HepG2 (cell line): ENCODE results near the gene USB1. TPM values are rescaled to one million over a fixed set of nuclear protein-coding genes. Genes with fewer than 3 reads are reported as not detected.

Experiments
- ATAC-seq: fragments of 200-7000 bp; cut with Tn5 transposase; 3 replicates; pipeline ENCODE4 v1.9.1; 2020; ENCODE audit warnings: mild to moderate bottlenecking, moderate library complexity
- BruUV-seq: library from RNA; stranded (reverse); fragments of 400-500 nt; replicated peaks from 2 replicates; lab custom pipeline; 2021; lab: Mats Ljungman, UMichigan
- CTCF ChIA-PET: fragments of 300-600 bp; formaldehyde crosslinking; extraction: SDS; loops from one replicate; lab custom pipeline; 2021; ENCODE audit warnings: low total read pairs, inconsistent platforms, low intra/inter-chr PET ratio; lab: Yijun Ruan, JAX
- POLR2A ChIA-PET: fragments of 350-600 bp; sonication (Branson Sonifier 250); formaldehyde crosslinking; loops from one replicate; lab custom pipeline; 2020; ENCODE audit warnings: antibody characterized with exemption, inconsistent platforms; lab: Yijun Ruan, JAX
- DNase-seq: peaks from one replicate; pipeline ENCODE4 v3.0.0-alpha.2; 2015; ENCODE audit warnings: low spot score
- FAIRE-seq: peaks from 3 replicates; lab custom pipeline; 2011; peaks lifted over from hg19 to GRCh38; lab: Jason Lieb, UNC
- H2AFZ ChIP-seq: one replicate; pipeline ENCODE4 v1.6.1; 2011; ENCODE audit warnings: low read length, inconsistent platforms
- H3K27ac ChIP-seq: fragments of 300-600 bp; 3 replicates; pipeline ENCODE4 v1.8.0; 2011; ENCODE audit warnings: mixed run types, mild to moderate bottlenecking, mixed read lengths, low read length, inconsistent platforms; ENCODE audit not compliant: insufficient read depth; ENCODE audit errors: extremely low read length
- H3K27me3 ChIP-seq, 2 experiments: fragments of 200-600 bp in 1 of 2; 2 replicates in 1 of 2; 3 replicates in 1 of 2; pipeline versions ENCODE4 v1.6.0 to v1.8.0; 2011; ENCODE audit warnings: low read length in 2 of 2, mild to moderate bottlenecking in 2 of 2, moderate library complexity in 2 of 2, inconsistent platforms in 1 of 2; ENCODE audit not compliant: insufficient read depth in 2 of 2, control insufficient read depth in 1 of 2
- H3K36me3 ChIP-seq, 2 experiments: fragments of 200-600 bp in 1 of 2; replicated peaks in 1 of 2; 2 replicates in 1 of 2; 3 replicates in 1 of 2; pipeline versions ENCODE4 v1.5.1 to v1.8.0; 2011; ENCODE audit warnings: low read length in 2 of 2, inconsistent platforms in 1 of 2; ENCODE audit not compliant: insufficient read depth in 2 of 2, control insufficient read depth in 1 of 2
- H3K4me1 ChIP-seq: 2 replicates; pipeline ENCODE4 v1.5.1; 2012; ENCODE audit warnings: low read length, inconsistent platforms; ENCODE audit not compliant: insufficient read depth
- H3K4me2 ChIP-seq: 2 replicates; pipeline ENCODE4 v1.6.0; 2011; ENCODE audit warnings: low read depth, low read length, inconsistent platforms
- H3K4me3 ChIP-seq, 3 experiments: fragments of 200-600 bp in 1 of 3; sonication (generic), shearing (Covaris generic) in 1 of 3; replicated peaks in 1 of 3; 2 replicates each; pipeline ENCODE4 v1.5.1; 2011 to 2016; ENCODE audit warnings: low read length in 3 of 3, inconsistent platforms in 2 of 3, low read depth in 2 of 3, mild to moderate bottlenecking in 2 of 3, control low read depth in 1 of 3, mixed read lengths in 1 of 3; ENCODE audit not compliant: insufficient read depth in 1 of 3
- H3K79me2 ChIP-seq: one replicate; pipeline ENCODE4 v1.6.1; 2011; ENCODE audit warnings: low read length, inconsistent platforms; ENCODE audit not compliant: insufficient read depth
- H3K9ac ChIP-seq: 2 replicates; pipeline ENCODE4 v1.6.0; 2011; ENCODE audit warnings: mild to moderate bottlenecking, low read depth, low read length, inconsistent platforms; ENCODE audit not compliant: insufficient read depth
- H3K9me3 ChIP-seq: 2 replicates; pipeline ENCODE4 v1.5.1; 2012; ENCODE audit warnings: mild to moderate bottlenecking, low read length
- H4K20me1 ChIP-seq: 2 replicates; pipeline ENCODE4 v1.6.0; 2011; ENCODE audit warnings: inconsistent platforms, mild to moderate bottlenecking, low read length, moderate library complexity; ENCODE audit not compliant: insufficient read depth
- ATF7-NPFF ChIP-seq: sonication (generic); formaldehyde crosslinking; IDR thresholded peaks from 2 replicates; pipeline ENCODE4 v1.8.1; 2023; ENCODE audit warnings: mild to moderate bottlenecking, low read depth, missing genetic modification reagents, moderate library complexity
- NFKB2 ChIP-seq: sonication (generic); formaldehyde crosslinking; IDR thresholded peaks from 2 replicates; pipeline ENCODE4 v1.4.0; 2020; ENCODE audit warnings: missing genetic modification reagents, borderline replicate concordance
- SIN3B ChIP-seq: fragments of 150-350 bp; IDR thresholded peaks from 2 replicates; pipeline ENCODE4 v1.6.1; 2014; ENCODE audit warnings: low read length
- STAT5B ChIP-seq: sonication (generic); formaldehyde crosslinking; IDR thresholded peaks from 2 replicates; pipeline ENCODE4 v1.4.0; 2020; ENCODE audit warnings: missing genetic modification reagents
- USF2 ChIP-seq, 2 experiments: sonication (generic) in 1 of 2; formaldehyde crosslinking in 1 of 2; IDR thresholded peaks; 2 replicates each; pipeline versions ENCODE4 v1.5.1 to v1.6.1; 2011 to 2020; ENCODE audit warnings: borderline replicate concordance in 1 of 2, low read depth in 1 of 2, low read length in 1 of 2, mild to moderate bottlenecking in 1 of 2, missing genetic modification reagents in 1 of 2, moderate library complexity in 1 of 2
- WGBS: methylation state at CpG from one replicate; pipeline ENCODE4 v1.1.6; 2017; ENCODE audit warnings: low lambda C conversion rate; 5-methylcytosine and 5-hydroxymethylcytosine counted together
- in situ Hi-C: cut with HindIII; loops from 2 replicates; pipeline ENCODE4 v1.10.0; 2017; ENCODE audit warnings: low pct_unique_long_range_greater_than_20kb; ENCODE audit not compliant: extremely low pct_ligation_motif_present
- intact Hi-C: fragments of 100-400 bp; cut with micrococcal nuclease; formaldehyde crosslinking; loops from one replicate; pipeline ENCODE4 v1.10.0; 2022; ENCODE audit not compliant: unreplicated experiment
- polyA plus RNA-seq, 8 experiments: library from polyadenylated mRNA; depleted of rRNA in 3 of 8; stranded (reverse) in 7 of 8; unstranded in 1 of 8; fragments of >200 nt; fragmentation: Illumina TruSeq in 4 of 8; extraction: Trizol in 4 of 8; gene quantifications; 2 replicates each; pipeline versions ENCODE4 v1.2.1 to v1.2.3, GENCODE V29; 2011 to 2016; ENCODE audit warnings: low read depth in 4 of 8, missing spikeins in 1 of 8, mixed read lengths in 1 of 8; ENCODE audit not compliant: insufficient read depth in 1 of 8
- total RNA-seq, 5 experiments: library from RNA; depleted of rRNA; stranded (reverse); fragments of >200 nt; fragmentation: Illumina TruSeq; extraction: Trizol; gene quantifications; 2 replicates each; pipeline ENCODE4 v1.2.3, GENCODE V29; 2016; ENCODE audit warnings: low read depth in 1 of 5

The USB1 gene
- total and polyA plus RNA-seq, 2 of the 13 experiments (the other 11 are each of a cell fraction or from before 2014, with no cell fraction given) = 16.7 to 65.4 TPM

GRCh38 chr16:58034128-58034685 lies 33.0 kb downstream of the USB1 start:
- TF ChIP-seq NFKB2 = no peak
- Histone ChIP-seq H3K27me3 (no peaks in the 10 kb centered on the region), H3K4me3 (no peak overlapping the region), H3K27ac (no peak overlapping the region), H3K9me3 (no peaks in the 10 kb centered on the region), H2AFZ (no peak overlapping the region), H3K36me3 (peaks cover 12 to 23% of the 10 kb centered on the region in 2 experiments), H3K9ac (no peak overlapping the region), H3K79me2 (peaks cover 6% of the 10 kb centered on the region), H3K4me1 (peaks cover 27% of the 10 kb centered on the region), H4K20me1 (peaks cover 20% of the 10 kb centered on the region; the same call in 1 of the 2 replicates), H3K4me2 (no peak overlapping the region)
- POLR2A ChIA-PET = interaction anchor here (1.4 kb wide), 1 partner anchor 10 kb away, joined by 8 read pairs; no protein-coding TSS in a partner anchor
- BruUV-seq = no TSS peak
- intact Hi-C loops (no loop called here), in situ Hi-C loops (no loop called here)
- no peak for FAIRE-seq
- CTCF ChIA-PET = no interaction called here
- WGBS = 100% methylated on average over 8 of the region's 14 CpGs
- DNase-seq = no peak
- no peak for ATAC-seq

- no peaks in the 10 kb centered on the region for H3K9me3 ChIP-seq
- H3K79me2 ChIP-seq = peaks cover 6% of the 10 kb centered on the region
- DNase-seq = no peak
- in situ Hi-C loops = no loop called here
- WGBS = 94% methylated on average over 11 of the region's 11 CpGs
- H3K27me3 ChIP-seq = no peaks in the 10 kb centered on the region
- ChIA-PET CTCF (no interaction called here), POLR2A (interaction anchor here (1.4 kb wide), 1 partner anchor 10 kb away, joined by 8 read pairs; no protein-coding TSS in a partner anchor)
- intact Hi-C loops = no loop called here
- no peak overlapping the region for H3K4me2 ChIP-seq
- FAIRE-seq = no peak
- H3K27ac ChIP-seq = no peak overlapping the region
- no peak overlapping the region for H3K9ac ChIP-seq
- no peak overlapping the region for H2AFZ ChIP-seq
- peaks cover 15% of the 10 kb centered on the region; the same call in 1 of the 2 replicates for H4K20me1 ChIP-seq
- no peak overlapping the region for H3K4me3 ChIP-seq
- no TSS peak for BruUV-seq
- peaks cover 15 to 28% of the 10 kb centered on the region in 2 experiments for H3K36me3 ChIP-seq
- no peak for TF ChIP-seq SIN3B
- no peak for TF ChIP-seq ATF7-NPFF
- TF ChIP-seq USF2 (IDR thresholded peaks at IDR 0.05; ENCODE audit: low read depth, low read length) = no peak
- no peak for TF ChIP-seq USF2 (CRISPR knock-in tag; IDR thresholded peaks at IDR 0.05; ENCODE audit: borderline replicate concordance)
- no peak for TF ChIP-seq STAT5B
- H3K4me1 ChIP-seq = peaks cover 27% of the 10 kb centered on the region
- ATAC-seq = no peak
Measured at GRCh38 chr16:58034774-58035173, 33.6 kb downstream of the USB1 start.
